M059J (cell line): ENCODE results near the gene HNRNPUL1. TPM values are rescaled to one million over a fixed set of nuclear protein-coding genes. Genes with fewer than 3 reads are reported as not detected.

Experiments
- DNase-seq: peaks from one replicate; pipeline ENCODE4 v3.0.0-alpha.2; 2012; ENCODE audit warnings: low read depth
- total RNA-seq: library from RNA; depleted of rRNA; stranded (reverse); fragments of >200 nt; shearing (Covaris generic); gene quantifications from 2 replicates; pipeline ENCODE4 v1.2.3, GENCODE V29; 2014; rRNA removed

The HNRNPUL1 gene
- total RNA-seq, 1 experiment from 2014 or later: 143 TPM

DNA sequence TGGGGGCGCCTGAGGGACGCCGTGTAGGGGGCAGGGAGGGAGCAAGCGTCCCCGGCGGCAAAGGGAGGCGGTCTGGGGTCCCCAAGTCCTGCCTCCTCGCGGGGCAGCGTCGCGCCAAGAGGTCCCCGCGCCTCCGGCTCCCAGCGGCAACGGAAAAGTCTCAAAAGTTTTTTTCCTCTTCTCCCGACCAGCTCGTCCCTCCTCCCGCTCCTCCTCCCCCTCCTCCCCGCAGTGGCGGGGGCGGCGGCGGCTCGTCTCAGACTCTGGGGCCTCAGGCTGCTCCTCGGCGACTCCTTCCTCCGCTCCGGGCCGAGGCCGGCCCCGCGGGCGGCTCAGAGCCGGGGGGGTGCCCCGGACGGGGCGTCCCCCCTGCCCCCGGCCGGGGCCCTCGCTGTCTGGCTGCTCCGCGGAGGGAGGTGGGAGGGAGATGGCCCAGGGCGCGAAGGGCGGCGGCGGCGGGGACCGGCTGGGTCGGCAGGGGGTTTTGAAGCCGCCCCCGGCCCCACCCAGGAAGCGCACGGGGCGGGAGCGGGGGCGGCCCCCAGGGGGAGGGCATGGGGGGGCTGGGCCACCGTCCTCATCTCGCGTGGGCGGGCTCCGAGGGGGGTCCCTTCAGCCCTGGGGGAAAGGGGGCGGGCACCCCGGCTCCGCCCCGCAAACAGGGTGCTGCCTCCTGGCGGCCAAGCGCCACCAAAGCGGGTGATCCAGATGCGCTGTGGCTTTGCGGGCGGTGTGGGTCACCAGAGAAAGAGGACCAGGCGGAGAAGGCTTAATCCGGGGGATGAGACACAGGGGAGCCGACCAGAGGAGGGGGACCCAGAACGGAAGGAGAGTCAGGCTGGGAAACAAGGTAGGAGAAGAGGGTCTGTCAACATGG is 89.5 kb downstream of the HNRNPUL1 start, which contains the start of gene TGFB1:
Gene TGFB1 (minus strand): TSS at position 457 of the 877 bp plus-strand sequence. CDS start 878 bp downstream, outside the sequence.
- DNase-seq: peak; percentile 78

GRCh38 chr19:41354343-41354953 is 90.3 kb downstream of the HNRNPUL1 start:
- DNase-seq: no peak

- DNase-seq: no peak
Measured at GRCh38 chr19:41355035-41355434, 90.9 kb downstream of the HNRNPUL1 start.

DNA sequence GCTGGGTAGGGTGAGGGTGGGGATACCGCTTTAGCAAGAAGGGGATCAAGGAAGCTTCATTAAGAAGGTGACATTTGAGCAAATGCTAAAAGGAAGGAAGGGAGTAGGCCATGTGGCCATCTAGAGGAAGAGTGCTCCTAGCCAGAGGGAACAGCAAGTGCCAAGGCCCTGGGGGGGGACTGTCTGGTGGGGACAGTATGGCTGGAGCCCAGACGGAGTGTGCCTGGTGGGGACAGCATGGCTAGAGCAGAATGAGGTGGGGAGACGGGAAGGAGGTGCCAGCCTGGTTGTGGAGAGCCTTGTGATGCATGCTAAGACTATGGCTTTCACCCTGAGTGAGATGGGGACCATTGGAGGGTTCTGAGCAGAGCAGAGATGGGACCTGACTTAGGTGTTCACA is 91.6 kb downstream of the HNRNPUL1 start:
- no peak for DNase-seq

DNA sequence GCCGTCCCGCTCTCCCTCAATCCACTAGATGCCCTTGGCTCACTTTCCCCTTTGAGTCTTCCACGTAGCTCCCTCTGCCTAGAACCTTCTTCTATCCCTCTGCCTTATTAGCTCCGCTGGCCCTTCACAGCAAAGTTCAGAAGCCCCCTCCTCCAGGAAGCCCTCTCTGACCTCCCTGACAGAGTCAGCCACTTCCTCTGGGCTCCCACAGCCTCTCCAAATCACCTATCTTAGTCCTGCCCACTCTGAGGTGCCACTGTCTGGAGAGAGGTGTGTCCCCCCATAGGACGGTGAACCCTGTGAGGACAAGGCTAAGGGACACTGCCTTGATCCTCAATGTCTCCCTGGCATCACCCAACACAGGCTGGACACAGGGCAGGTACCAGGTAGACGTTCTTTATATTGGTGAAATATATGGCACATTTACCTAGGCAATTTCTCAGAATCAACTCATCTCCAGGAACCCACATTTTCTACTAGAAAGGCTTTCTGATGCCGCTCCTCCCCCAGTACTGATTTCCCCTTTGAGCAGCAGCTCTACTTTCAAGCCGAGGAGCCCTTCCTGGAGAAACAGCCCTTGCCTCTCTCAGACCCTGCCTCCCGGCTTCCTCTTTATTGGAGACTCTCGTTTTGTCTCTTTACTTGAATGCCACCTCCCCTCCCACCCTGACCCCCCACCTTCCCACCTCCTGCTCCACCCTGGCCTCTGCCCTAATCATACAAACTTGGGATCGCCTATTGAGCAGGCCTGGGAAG is 93.0 kb downstream of the HNRNPUL1 start:
- DNase-seq: no peak

Other genes with a start within 250 kb of the HNRNPUL1 start
- not detected in 2 replicates for gene CYP2A13, start 175.9 kb upstream of the HNRNPUL1 start, total RNA-seq
- not detected in 2 replicates for gene CYP2F1, start 149.9 kb upstream of the HNRNPUL1 start, total RNA-seq
- 5.6 and 7.3 TPM in 2 replicates for gene CYP2S1, start 71.2 kb upstream of the HNRNPUL1 start, total RNA-seq
- 237 and 362 TPM in 2 replicates for gene AXL, start 45.1 kb upstream of the HNRNPUL1 start, total RNA-seq
- gene CCDC97, start 45.8 kb downstream of the HNRNPUL1 start, total RNA-seq: 5.6 and 7.2 TPM in 2 replicates
- gene TGFB1, start 89.5 kb downstream of the HNRNPUL1 start, total RNA-seq: 10.1 and 22.9 TPM in 2 replicates
- 8.2 and 9.9 TPM in 2 replicates for gene B9D2, start 99.8 kb downstream of the HNRNPUL1 start, total RNA-seq
- 0.17 and 2.4 TPM in 2 replicates for gene TMEM91, start 112.2 kb downstream of the HNRNPUL1 start, total RNA-seq
- gene EXOSC5, start 133.0 kb downstream of the HNRNPUL1 start, total RNA-seq: 25.2 and 28.5 TPM in 2 replicates
- 15.9 and 18.3 TPM in 2 replicates for gene BCKDHA, start 133.4 kb downstream of the HNRNPUL1 start, total RNA-seq
- gene B3GNT8, start 163.0 kb downstream of the HNRNPUL1 start, total RNA-seq: not detected in 2 replicates
- gene DMAC2, start 175.5 kb downstream of the HNRNPUL1 start, total RNA-seq: 52.1 and 57.2 TPM in 2 replicates
- not detected in 2 replicates for gene ERICH4, start 178.8 kb downstream of the HNRNPUL1 start, total RNA-seq